HFF-Myc (cell line): ENCODE data around the gene BICC1.
"Not testable (repeated sequence)": the region's sequence is repeated elsewhere in the genome, so short reads cannot be mapped to it uniquely, and the experiment has no call there.

Experiments used
- DNase-seq: peaks from one replicate; pipeline ENCODE4 v3.0.0-alpha.2; 2011; ENCODE audit warnings: low read depth; ENCODE audit errors: extremely low read depth
- H3K4me3 ChIP-seq: replicated peaks from 2 replicates; pipeline ENCODE4 v1.5.1; 2011; ENCODE audit warnings: low read depth, mild to moderate bottlenecking, control low read depth, low read length
- TF ChIP-seq, protein P1 (sequence below): IDR thresholded peaks from 2 replicates; pipeline ENCODE4 v1.5.1; 2012; ENCODE audit warnings: mild to moderate bottlenecking, low read depth, low read length, control low read depth; ENCODE audit errors: missing control alignments

BICC1 gene

DNA sequence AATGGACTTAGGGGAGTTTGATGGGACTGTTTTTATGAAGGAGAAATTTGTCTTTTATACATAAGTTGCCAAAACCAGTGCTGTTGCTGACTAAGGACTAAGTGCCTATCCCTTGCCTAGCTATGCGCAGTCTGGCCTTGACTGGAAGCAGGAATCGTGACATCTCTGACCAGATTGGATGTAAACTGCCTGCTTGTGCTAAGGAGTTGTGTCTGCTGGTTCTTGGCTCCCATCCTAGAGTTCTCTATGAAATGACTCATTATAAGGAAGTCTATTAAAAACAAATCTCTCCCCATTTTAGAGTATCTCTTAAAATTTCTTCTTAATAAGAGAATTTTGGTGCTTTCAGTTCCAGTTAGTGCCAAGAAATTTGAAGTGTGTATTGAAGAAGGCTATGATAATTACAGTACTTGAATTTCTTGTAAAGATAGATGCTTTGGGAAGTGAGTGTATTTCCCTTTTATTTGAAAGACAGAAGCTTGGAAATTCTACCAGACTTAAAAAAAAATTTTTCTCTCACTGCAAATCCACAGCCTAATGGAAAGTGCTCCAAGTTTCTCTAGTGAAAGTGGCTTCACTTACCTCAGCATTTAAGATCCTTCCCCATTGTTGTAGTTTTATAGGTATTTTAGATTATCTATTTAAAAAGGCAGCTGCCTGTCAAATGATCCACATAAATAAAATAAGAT, 77.6 kb downstream of the BICC1 start:
- TF ChIP-seq, protein P1, sequence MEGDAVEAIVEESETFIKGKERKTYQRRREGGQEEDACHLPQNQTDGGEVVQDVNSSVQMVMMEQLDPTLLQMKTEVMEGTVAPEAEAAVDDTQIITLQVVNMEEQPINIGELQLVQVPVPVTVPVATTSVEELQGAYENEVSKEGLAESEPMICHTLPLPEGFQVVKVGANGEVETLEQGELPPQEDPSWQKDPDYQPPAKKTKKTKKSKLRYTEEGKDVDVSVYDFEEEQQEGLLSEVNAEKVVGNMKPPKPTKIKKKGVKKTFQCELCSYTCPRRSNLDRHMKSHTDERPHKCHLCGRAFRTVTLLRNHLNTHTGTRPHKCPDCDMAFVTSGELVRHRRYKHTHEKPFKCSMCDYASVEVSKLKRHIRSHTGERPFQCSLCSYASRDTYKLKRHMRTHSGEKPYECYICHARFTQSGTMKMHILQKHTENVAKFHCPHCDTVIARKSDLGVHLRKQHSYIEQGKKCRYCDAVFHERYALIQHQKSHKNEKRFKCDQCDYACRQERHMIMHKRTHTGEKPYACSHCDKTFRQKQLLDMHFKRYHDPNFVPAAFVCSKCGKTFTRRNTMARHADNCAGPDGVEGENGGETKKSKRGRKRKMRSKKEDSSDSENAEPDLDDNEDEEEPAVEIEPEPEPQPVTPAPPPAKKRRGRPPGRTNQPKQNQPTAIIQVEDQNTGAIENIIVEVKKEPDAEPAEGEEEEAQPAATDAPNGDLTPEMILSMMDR, result no peak
- DNase-seq, result peak; percentile 96
- no peak overlapping the region for H3K4me3 ChIP-seq

DNA sequence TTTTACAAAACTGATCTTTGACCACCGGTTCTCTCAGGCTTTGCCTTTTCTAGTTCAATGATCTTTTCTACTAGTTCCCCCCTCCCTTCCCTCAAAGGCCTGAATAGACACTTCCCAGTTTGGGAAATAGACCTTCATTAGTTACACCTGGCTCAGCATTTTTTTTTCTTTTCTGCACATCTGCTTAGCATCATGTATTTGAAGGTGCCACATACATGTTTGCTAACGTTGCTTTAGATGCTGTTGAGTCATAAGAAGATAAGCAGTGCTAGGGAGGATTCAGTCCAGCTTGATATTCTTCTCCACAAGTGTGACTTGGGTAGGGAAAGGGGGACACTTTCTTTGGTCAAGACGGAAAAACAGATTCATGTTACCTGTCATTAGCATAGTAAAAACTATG, 78.3 kb downstream of the BICC1 start:
- no peak for DNase-seq
- H3K4me3 ChIP-seq, result no peak overlapping the region
- TF ChIP-seq, protein P1, result no peak

DNA sequence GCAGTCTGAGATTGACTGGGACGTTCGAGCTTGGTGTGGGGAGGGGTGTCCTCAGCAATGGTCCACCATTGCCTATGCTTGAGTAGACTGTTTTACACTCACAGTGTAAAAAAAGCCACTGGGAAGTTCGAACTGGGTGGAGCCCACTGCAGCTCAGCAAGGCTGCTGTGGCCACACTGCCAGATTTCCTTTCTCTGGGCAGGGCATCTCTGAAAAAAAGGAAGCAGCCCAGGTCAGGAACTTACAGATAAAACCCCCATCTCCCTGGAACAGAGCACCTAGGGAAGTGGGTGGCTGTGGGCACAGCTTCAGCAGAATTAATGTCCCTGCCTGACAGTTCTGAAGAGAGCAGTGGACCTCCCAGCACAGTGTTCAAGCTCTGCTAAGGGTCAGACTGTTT, 80.3 kb downstream of the BICC1 start:
- TF ChIP-seq, protein P1, result no peak

DNA sequence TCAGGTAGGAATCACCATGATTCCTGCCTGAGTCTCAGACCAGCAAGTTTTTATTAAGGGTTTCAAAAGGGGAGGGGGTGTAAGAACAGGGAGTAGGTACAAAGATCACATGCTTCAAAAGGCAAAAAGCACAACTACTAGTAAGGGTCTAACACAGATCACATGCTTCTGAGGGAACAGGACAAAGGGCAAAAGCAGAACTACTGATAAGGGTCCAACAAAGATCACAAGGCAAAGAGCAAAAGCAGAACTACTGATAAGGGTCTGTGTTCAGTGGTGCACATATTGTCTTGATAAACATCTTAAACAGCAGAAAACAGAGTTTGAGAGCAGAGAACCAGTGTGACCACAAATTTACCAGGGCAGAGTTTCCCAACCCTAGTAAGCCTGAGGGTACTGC, 84.5 kb downstream of the BICC1 start:
- H3K4me3 ChIP-seq, DNase-seq: not testable (repeated sequence)

More for the DNA sequence above, 80.3 kb downstream of the BICC1 start:
- DNase-seq, result no peak
- no peak overlapping the region for H3K4me3 ChIP-seq

DNA sequence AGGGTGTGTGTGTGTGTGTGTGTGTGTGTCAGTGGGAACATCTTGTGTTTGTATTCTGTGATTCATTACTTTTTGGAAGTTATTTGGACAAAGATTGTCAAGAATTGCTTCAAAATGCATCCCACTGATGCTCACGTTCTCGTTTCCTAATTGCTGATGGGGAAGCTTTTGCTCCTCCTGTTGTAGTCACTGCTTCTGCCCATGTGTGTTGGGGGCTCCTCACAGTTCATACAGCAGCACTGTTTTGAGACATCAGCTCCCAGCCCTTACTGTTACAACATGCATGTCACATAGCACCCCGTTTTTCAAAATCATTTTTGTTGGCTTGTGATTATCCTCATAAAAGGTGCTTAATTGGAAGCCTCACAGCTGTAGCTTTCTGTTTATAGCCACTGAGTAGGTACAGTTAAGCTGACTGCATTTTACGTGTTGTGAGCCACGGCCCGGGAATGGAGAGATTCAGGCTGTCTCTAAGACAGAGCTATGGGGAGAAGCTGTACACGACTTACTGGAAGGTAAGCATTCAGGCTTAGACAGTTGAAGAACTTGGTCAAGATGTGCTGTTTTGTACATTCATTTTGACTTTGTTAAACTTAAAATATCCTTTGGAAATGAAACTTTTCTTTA, 87.4 kb downstream of the BICC1 start:
- H3K4me3 ChIP-seq, result no peak overlapping the region
- no peak for DNase-seq
- TF ChIP-seq, protein P1, result no peak

DNA sequence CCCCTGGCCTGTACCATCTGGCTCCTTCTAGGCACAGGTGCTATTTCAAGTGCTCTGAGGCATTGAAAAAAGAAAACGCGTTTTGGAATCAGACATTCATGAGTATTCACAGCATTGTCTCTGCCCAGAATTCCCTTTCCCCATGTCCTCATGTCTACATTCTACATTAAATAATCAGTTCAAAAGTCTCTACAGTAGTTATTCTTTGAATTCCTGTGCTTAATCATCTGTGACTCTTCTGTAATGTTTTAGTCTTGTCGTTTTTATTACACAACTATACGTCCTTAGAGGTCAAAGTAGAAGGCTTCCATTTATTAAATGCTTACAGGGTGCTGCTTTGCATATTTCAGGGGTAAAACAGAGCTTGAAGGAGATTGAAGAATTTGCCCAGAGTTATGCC, 95.7 kb downstream of the BICC1 start:
- H3K4me3 ChIP-seq, result no peak overlapping the region
- DNase-seq, result no peak
- TF ChIP-seq, protein P1, result no peak

DNA sequence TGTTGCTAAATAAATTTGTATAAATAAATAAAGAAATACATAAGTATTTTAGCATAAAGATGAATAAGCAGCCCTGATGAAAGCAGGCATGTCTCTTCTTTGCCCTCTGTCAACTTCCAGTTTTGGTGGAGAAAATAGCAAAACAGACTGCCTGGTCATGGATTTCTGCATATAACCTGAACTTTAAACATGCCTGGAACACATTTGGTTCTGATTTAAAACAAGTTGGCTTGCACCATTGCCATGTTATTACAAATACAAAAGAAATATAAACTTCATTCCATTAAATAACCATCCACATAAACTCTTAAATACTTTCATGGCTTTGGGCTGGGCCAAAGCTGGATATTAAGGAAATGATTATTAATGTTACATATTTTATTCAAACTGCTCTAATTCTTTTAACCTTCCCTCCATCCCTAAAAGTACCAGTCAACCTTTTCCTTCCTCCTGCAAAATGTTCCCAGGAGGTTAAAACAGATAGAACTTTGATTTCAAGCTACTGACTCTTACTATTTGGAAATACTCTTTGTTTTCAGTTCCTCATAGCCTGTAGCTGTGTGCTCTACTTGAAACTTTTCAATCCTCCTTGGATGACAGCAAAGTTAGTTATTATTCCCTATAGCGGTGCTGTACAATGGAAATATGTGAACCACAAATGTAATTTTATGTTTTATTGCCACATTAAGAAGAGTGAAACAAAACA, 96.3 kb downstream of the BICC1 start:
- DNase-seq, result no peak

More for the DNA sequence above, 96.3 kb downstream of the BICC1 start:
- TF ChIP-seq, protein P1, result no peak
- no peak overlapping the region for H3K4me3 ChIP-seq
